Measurements from ENCODE around the gene FAM241B. TPM values are rescaled to one million over a fixed set of nuclear protein-coding genes. Genes with fewer than 3 reads are reported as not detected.

FAM241B gene
- total and polyA plus RNA-seq, 2 of the 4 experiments (the other 2 are of a cell fraction) = 0.18 to 1.4 TPM

- POLR2A ChIA-PET (ENCODE audit: unreplicated experiment) = no interaction called here
- Histone ChIP-seq H3K14ac (replicated peaks; ENCODE audit: low read depth, low read length) (no peak overlapping the region), H3K36me3 (ENCODE audit: control insufficient read depth, insufficient read depth, low read length) (no peaks in the 10 kb centered on the region), H3K79me1 (ENCODE audit: low read depth in 1 of 2, low read length in 2 of 2) (no peaks in the 10 kb centered on the region), H4K5ac (ENCODE audit: low read depth, low read length) (no peak overlapping the region), H4K20me1 (ENCODE audit: insufficient read depth, low read length) (no peaks in the 10 kb centered on the region), H3K4me2 (ENCODE audit: low read depth, low read length) (no peak overlapping the region), H2AK9ac (replicated peaks; ENCODE audit: low read depth, low read length, poor library complexity) (no peak overlapping the region), H3K4ac (ENCODE audit: low read depth, low read length) (no peak overlapping the region), H2BK20ac (ENCODE audit: low read depth, low read length) (no peak overlapping the region), H4K91ac (ENCODE audit: insufficient read depth, low read depth, low read length) (no peak overlapping the region), H2AK5ac (ENCODE audit: low read depth, low read length) (no peak overlapping the region), H3K18ac (ENCODE audit: low read depth, low read length) (no peak overlapping the region), H3K56ac (ENCODE audit: extremely low read depth, insufficient read depth, low read length) (no peak overlapping the region), H2AFZ (replicated peaks; ENCODE audit: low read length, poor library complexity) (no peak overlapping the region), H3K9ac (ENCODE audit: low read depth, low read length) (no peak overlapping the region), H3K27ac (ENCODE audit: insufficient read depth, low read length) (no peak overlapping the region), H2BK120ac (ENCODE audit: low read depth, low read length) (no peak overlapping the region), H3K27me3 (ENCODE audit: control insufficient read depth, insufficient read depth, low read length) (peaks cover 85% of the 10 kb centered on the region), H3K23ac (ENCODE audit: low read depth, low read length) (no peak overlapping the region), H3K4me3 (ENCODE audit: insufficient read depth, low read depth, low read length) (no peak overlapping the region), H2BK5ac (ENCODE audit: low read depth, low read length, poor library complexity, severe bottlenecking) (no peak overlapping the region), H3K9me1 (ENCODE audit: insufficient read depth, low read length) (no peaks in the 10 kb centered on the region), H2BK15ac (ENCODE audit: low read depth, low read length) (no peak overlapping the region), H4K8ac (ENCODE audit: low read depth in 2 of 2, low read length in 2 of 2) (no peak overlapping the region), H3K4me1 (ENCODE audit: control insufficient read depth, insufficient read depth, low read length) (no peaks in the 10 kb centered on the region), H3K9me3 (ENCODE audit: control insufficient read depth, insufficient read depth, low read length) (no peaks in the 10 kb centered on the region)
- DNase-seq = no peak
- no TSS peak for BruUV-seq (replicated peaks)
- intact Hi-C loops (cut with micrococcal nuclease) (no loop called here), dilution Hi-C loops (cut with HindIII; ENCODE audit: low sequenced_read_pairs, unreplicated experiment) (no loop called here), in situ Hi-C loops (cut with MboI; ENCODE audit: low sequenced_read_pairs) (no loop called here)
- CTCF ChIA-PET = no interaction called here
- no peak for ATAC-seq (ENCODE audit: low read depth)
- 43% methylated on average over 4 of the region's 13 CpGs; no CpG with 5 or more reads in 1 of the 2 experiments for WGBS, 2 experiments (ENCODE audit: extremely low coverage in 2 of 2, insufficient read length in 1 of 2)
- TF ChIP-seq MXI1 (IDR thresholded peaks at IDR 0.05; ENCODE audit: borderline replicate concordance, low read depth, low read length) = no peak
- TF ChIP-seq MAFK (IDR thresholded peaks at IDR 0.05; ENCODE audit: low read depth, low read length) = no peak
- no peak for TF ChIP-seq FOS (IDR thresholded peaks at IDR 0.05; ENCODE audit: low read depth, low read length)
- no peak for TF ChIP-seq RAD21 (IDR thresholded peaks at IDR 0.05; ENCODE audit: low read length)
- no peak for TF ChIP-seq NFE2L2 (IDR thresholded peaks at IDR 0.05; ENCODE audit: low read depth, low read length)
- TF ChIP-seq CEBPB (IDR thresholded peaks at IDR 0.05; ENCODE audit: low read depth, low read length) = no peak
Measured at GRCh38 chr10:69659241-69660038, 29.4 kb downstream of the FAM241B start.

Measured in IMR-90 (cell line).